HCT116 (cell line): ENCODE measurements around the gene FIZ1. TPM values are rescaled to one million over a fixed set of nuclear protein-coding genes. Genes with fewer than 3 reads are reported as not detected.

Experiments
- ATAC-seq: fragments of 200-7000 bp; cut with Tn5 transposase; 2 replicates; pipeline ENCODE4 v1.9.1; 2020; ENCODE audit warnings: mild to moderate bottlenecking, moderate library complexity
- BruUV-seq: library from RNA; stranded (reverse); fragments of 400-500 nt; replicated peaks from 2 replicates; lab custom pipeline; 2021; lab: Mats Ljungman, UMichigan
- CTCF ChIA-PET: fragments of 300-600 bp; sonication (Branson Sonifier 250); formaldehyde crosslinking; loops from one replicate; lab custom pipeline; 2021; ENCODE audit warnings: antibody characterized with exemption; lab: Charles Lee
- POLR2A ChIA-PET: fragments of 300-600, 350-600 bp; sonication (Branson Sonifier 250); formaldehyde crosslinking; loops from one replicate; lab custom pipeline; 2021; ENCODE audit warnings: antibody characterized with exemption; lab: Charles Lee
- RAD21 ChIA-PET, 2 experiments: fragments of 300-600 bp; sonication (Branson Sonifier 250); formaldehyde crosslinking; loops; one replicate each; lab custom pipeline; 2023; ENCODE audit warnings: low total read pairs in 2 of 2; ENCODE audit not compliant: uncharacterized antibody in 2 of 2, unreplicated experiment in 2 of 2, low non-redundant PET in 1 of 2; lab: Charles Lee
- DNase-seq: peaks from one replicate; pipeline ENCODE4 v3.0.0-alpha.2; 2010; ENCODE audit warnings: low read depth, low spot score
- H2AFZ ChIP-seq: fragments of 200-600 bp; shearing (Covaris generic), sonication (generic); 2 replicates; pipeline ENCODE4 v1.6.1; 2017; ENCODE audit warnings: low read depth, mixed run types, mixed read lengths, antibody characterized with exemption, low read length; ENCODE audit not compliant: poor library complexity, severe bottlenecking
- H3K27ac ChIP-seq: 2 replicates; pipeline ENCODE4 v1.5.1; 2012; ENCODE audit warnings: low read depth, low read length
- H3K27me3 ChIP-seq: fragments of 200-600 bp; sonication (generic); 2 replicates; pipeline ENCODE4 v1.6.1; 2016; ENCODE audit warnings: mixed run types, low read length, mixed read lengths; ENCODE audit not compliant: insufficient read depth
- H3K36me3 ChIP-seq, 2 experiments: fragments of 200-500 bp in 1 of 2; fragments of 200-600 bp in 1 of 2; sonication (Bioruptor generic) in 1 of 2; sonication (generic) in 1 of 2; 2 replicates each; pipeline versions ENCODE4 v1.5.1 to v1.6.1; 2014 to 2016; ENCODE audit warnings: low read length in 2 of 2, inconsistent platforms in 1 of 2, mixed read lengths in 1 of 2, mixed run types in 1 of 2; ENCODE audit not compliant: insufficient read depth in 2 of 2, control insufficient read depth in 1 of 2
- H3K4me1 ChIP-seq, 2 experiments: fragments of 200-600 bp in 1 of 2; sonication (generic) in 1 of 2; 2 replicates each; pipeline versions ENCODE4 v1.5.1 to v1.6.1; 2012 to 2017; ENCODE audit warnings: low read length in 2 of 2, inconsistent platforms in 1 of 2, mild to moderate bottlenecking in 1 of 2, mixed read lengths in 1 of 2, mixed run types in 1 of 2, moderate library complexity in 1 of 2; ENCODE audit not compliant: insufficient read depth in 2 of 2, control insufficient read depth in 1 of 2
- H3K4me2 ChIP-seq: fragments of 200-600 bp; sonication (generic); 2 replicates; pipeline ENCODE4 v1.6.1; 2017; ENCODE audit warnings: mixed run types, low read length, mixed read lengths
- H3K4me3 ChIP-seq, 2 experiments: fragments of 200-600 bp in 1 of 2; sonication (generic) in 1 of 2; replicated peaks in 1 of 2; 2 replicates each; pipeline ENCODE4 v1.5.1; 2011 to 2016; ENCODE audit warnings: low read length in 2 of 2, control low read depth in 1 of 2, low read depth in 1 of 2, mild to moderate bottlenecking in 1 of 2, mixed read lengths in 1 of 2, mixed run types in 1 of 2
- H3K79me2 ChIP-seq: fragments of 200-600 bp; sonication (generic); 2 replicates; pipeline ENCODE4 v1.6.1; 2017; ENCODE audit warnings: mild to moderate bottlenecking, mixed run types, low read length, moderate library complexity, mixed read lengths; ENCODE audit not compliant: insufficient read depth
- H3K9ac ChIP-seq: fragments of 200-600 bp; sonication (generic); 2 replicates; pipeline ENCODE4 v1.6.1; 2016; ENCODE audit warnings: low read length, mixed read lengths
- H3K9me2 ChIP-seq: fragments of 200-600 bp; sonication (generic), shearing (Covaris generic); 2 replicates; pipeline ENCODE4 v1.6.1; 2017; ENCODE audit warnings: mixed run types, mild to moderate bottlenecking, moderate library complexity; ENCODE audit not compliant: insufficient read depth
- H3K9me3 ChIP-seq, 2 experiments: fragments of 200-500 bp in 1 of 2; fragments of 200-600 bp in 1 of 2; sonication (Bioruptor generic) in 1 of 2; sonication (generic) in 1 of 2; 2 replicates each; pipeline ENCODE4 v1.6.1; 2014 to 2017; ENCODE audit warnings: low read length in 2 of 2, mixed read lengths in 2 of 2, inconsistent platforms in 1 of 2, low read depth in 1 of 2, mild to moderate bottlenecking in 1 of 2, mixed run types in 1 of 2, moderate library complexity in 1 of 2; ENCODE audit not compliant: control insufficient read depth in 1 of 2, insufficient read depth in 1 of 2
- H4K20me1 ChIP-seq: fragments of 200-600 bp; sonication (generic), shearing (Covaris generic); 2 replicates; pipeline ENCODE4 v1.6.1; 2017; ENCODE audit warnings: mixed run types, mild to moderate bottlenecking, moderate library complexity; ENCODE audit not compliant: insufficient read depth
- CEBPB ChIP-seq: IDR thresholded peaks from 2 replicates; pipeline ENCODE4 v1.6.1; 2012; ENCODE audit warnings: low read depth
- EGR1 ChIP-seq: IDR thresholded peaks from 2 replicates; pipeline ENCODE4 v1.6.1; 2012; ENCODE audit warnings: low read depth
- JUND ChIP-seq: IDR thresholded peaks from 2 replicates; pipeline ENCODE4 v1.6.1; 2012
- POLR2AphosphoS5 ChIP-seq: IDR thresholded peaks from 2 replicates; pipeline ENCODE4 v1.6.1; 2011; ENCODE audit warnings: mild to moderate bottlenecking, low read depth, low read length, moderate library complexity
- RAD21 ChIP-seq: IDR thresholded peaks from 2 replicates; pipeline ENCODE4 v1.6.1; 2012; ENCODE audit warnings: low read depth, mild to moderate bottlenecking
- SIN3A ChIP-seq: IDR thresholded peaks from 2 replicates; pipeline ENCODE4 v1.6.1; 2012; ENCODE audit warnings: low read depth
- SP1 ChIP-seq: IDR thresholded peaks from 2 replicates; pipeline ENCODE4 v1.6.1; 2012; ENCODE audit warnings: low read depth
- SRF ChIP-seq: IDR thresholded peaks from 2 replicates; pipeline ENCODE4 v1.6.1; 2012; ENCODE audit warnings: low read depth
- TCF7L2 ChIP-seq: IDR thresholded peaks from 2 replicates; pipeline ENCODE4 v1.7.0; 2011; ENCODE audit warnings: borderline replicate concordance, inconsistent platforms; ENCODE audit not compliant: insufficient read depth, insufficient read length; ENCODE audit errors: extremely low read depth
- YY1 ChIP-seq: IDR thresholded peaks from 2 replicates; pipeline ENCODE4 v1.6.1; 2011; ENCODE audit warnings: low read length, low read depth, moderate library complexity, mild to moderate bottlenecking; ENCODE audit not compliant: insufficient replicate concordance; ENCODE audit errors: extremely low read depth
- ZFX ChIP-seq: fragments of 450-650 bp; IDR thresholded peaks from 2 replicates; pipeline ENCODE4 v1.6.1; 2017
- ZNF274 ChIP-seq: fragments of 200-500 bp; sonication (Bioruptor generic); IDR thresholded peaks from 2 replicates; pipeline ENCODE4 v1.6.1; 2014; ENCODE audit warnings: mild to moderate bottlenecking, low read depth, low read length, inconsistent platforms
- intact Hi-C: fragments of 100-400 bp; cut with micrococcal nuclease; formaldehyde crosslinking; loops from 2 replicates; pipeline ENCODE4 v1.10.0; 2022
- total RNA-seq: library from RNA; stranded (reverse); gene quantifications from one replicate; pipeline ENCODE4 v1.2.1, GENCODE V29; 2021; ENCODE audit not compliant: unreplicated experiment
- TF ChIP-seq, protein P1 (sequence below): IDR thresholded peaks from 2 replicates; pipeline ENCODE4 v1.6.1; 2012
- TF ChIP-seq, protein P2 (sequence below): IDR thresholded peaks from 2 replicates; pipeline ENCODE4 v1.6.1; 2011; ENCODE audit warnings: mild to moderate bottlenecking, low read length, moderate library complexity; ENCODE audit not compliant: insufficient replicate concordance; ENCODE audit errors: extremely low read depth

Gene FIZ1
- total RNA-seq, 1 experiment from 2014 or later = 15.3 TPM

- no peak overlapping the region for H3K4me3 ChIP-seq
- POLR2A ChIA-PET = no interaction called here
- H3K9me3 ChIP-seq = no peaks in the 10 kb centered on the region
- no peaks in the 10 kb centered on the region for H3K27me3 ChIP-seq
- no peaks in the 10 kb centered on the region for H4K20me1 ChIP-seq
- DNase-seq = no peak
- H3K36me3 ChIP-seq = peaks cover 0 to 6% of the 10 kb centered on the region in 2 experiments; a peak in 2 of 4 replicates
- H3K79me2 ChIP-seq = no peaks in the 10 kb centered on the region
- H3K4me2 ChIP-seq = no peak overlapping the region
- H3K27ac ChIP-seq = no peak overlapping the region
- peaks cover 0 to under 1% of the 10 kb centered on the region in 2 experiments; a peak in 2 of 4 replicates for H3K4me1 ChIP-seq
- no peak for TF ChIP-seq POLR2AphosphoS5
- CTCF ChIA-PET = interaction anchor here (1.6 kb wide), 1 partner anchor 12 kb away, joined by 5 read pairs; no protein-coding TSS in a partner anchor
- ATAC-seq = no peak
- no peak overlapping the region for H2AFZ ChIP-seq
- H3K9me2 ChIP-seq = no peaks in the 10 kb centered on the region
- BruUV-seq = no TSS peak
- RAD21 ChIA-PET = interaction anchor here in 1 of 2 experiments (0.6 kb wide), 1 partner anchor 412 kb away, joined by 3 read pairs; no protein-coding TSS in a partner anchor
- intact Hi-C loops = no loop called here
- no peak overlapping the region for H3K9ac ChIP-seq
Observed at GRCh38 chr19:55618426-55618825, 19.1 kb upstream of the FIZ1 start.

DNA sequence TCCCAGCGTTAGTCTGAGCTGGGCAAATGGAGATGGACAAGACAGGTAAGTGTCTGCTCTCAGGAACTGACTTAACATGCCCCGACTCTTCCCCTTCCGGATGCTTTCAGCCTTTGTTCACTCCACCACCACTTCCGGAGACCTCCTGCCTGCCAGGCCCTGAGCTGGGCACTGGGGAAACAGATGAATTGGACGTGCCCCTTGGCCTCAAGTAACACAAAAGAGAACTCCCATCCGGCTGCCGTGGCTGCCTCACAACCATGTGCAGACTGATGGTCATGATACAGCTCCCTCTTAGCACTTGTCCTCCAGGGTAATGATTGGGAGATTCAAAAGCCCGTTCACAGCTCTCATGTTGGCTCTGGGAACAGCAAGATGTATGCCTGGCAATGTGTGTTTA, 18.1 kb upstream of the FIZ1 start:
- Histone ChIP-seq H3K27me3 (no peaks in the 10 kb centered on the region), H3K9me2 (no peaks in the 10 kb centered on the region), H2AFZ (no peak overlapping the region), H3K27ac (no peak overlapping the region), H3K9me3 (no peaks in the 10 kb centered on the region), H3K4me3 (no peak overlapping the region), H3K4me1 (no peaks in the 10 kb centered on the region), H3K79me2 (no peaks in the 10 kb centered on the region), H3K9ac (no peak overlapping the region), H3K4me2 (no peak overlapping the region), H4K20me1 (no peaks in the 10 kb centered on the region), H3K36me3 (peaks cover 0 to 6% of the 10 kb centered on the region in 2 experiments; a peak in 2 of 4 replicates)
- intact Hi-C loops = no loop called here
- DNase-seq = no peak
- no TSS peak for BruUV-seq
- CTCF ChIA-PET = interaction anchor here (1.6 kb wide), 1 partner anchor 11 kb away, joined by 5 read pairs; no protein-coding TSS in a partner anchor
- POLR2A ChIA-PET = no interaction called here
- RAD21 ChIA-PET = no interaction called here
- TF ChIP-seq, protein P1, sequence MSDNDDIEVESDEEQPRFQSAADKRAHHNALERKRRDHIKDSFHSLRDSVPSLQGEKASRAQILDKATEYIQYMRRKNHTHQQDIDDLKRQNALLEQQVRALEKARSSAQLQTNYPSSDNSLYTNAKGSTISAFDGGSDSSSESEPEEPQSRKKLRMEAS = no peak
- TF ChIP-seq RAD21 = no peak
- no peak for TF ChIP-seq YY1
- no peak for TF ChIP-seq JUND
- no peak for TF ChIP-seq ZNF274
- no peak for TF ChIP-seq ZFX
- no peak for TF ChIP-seq TCF7L2
- TF ChIP-seq, protein P2, sequence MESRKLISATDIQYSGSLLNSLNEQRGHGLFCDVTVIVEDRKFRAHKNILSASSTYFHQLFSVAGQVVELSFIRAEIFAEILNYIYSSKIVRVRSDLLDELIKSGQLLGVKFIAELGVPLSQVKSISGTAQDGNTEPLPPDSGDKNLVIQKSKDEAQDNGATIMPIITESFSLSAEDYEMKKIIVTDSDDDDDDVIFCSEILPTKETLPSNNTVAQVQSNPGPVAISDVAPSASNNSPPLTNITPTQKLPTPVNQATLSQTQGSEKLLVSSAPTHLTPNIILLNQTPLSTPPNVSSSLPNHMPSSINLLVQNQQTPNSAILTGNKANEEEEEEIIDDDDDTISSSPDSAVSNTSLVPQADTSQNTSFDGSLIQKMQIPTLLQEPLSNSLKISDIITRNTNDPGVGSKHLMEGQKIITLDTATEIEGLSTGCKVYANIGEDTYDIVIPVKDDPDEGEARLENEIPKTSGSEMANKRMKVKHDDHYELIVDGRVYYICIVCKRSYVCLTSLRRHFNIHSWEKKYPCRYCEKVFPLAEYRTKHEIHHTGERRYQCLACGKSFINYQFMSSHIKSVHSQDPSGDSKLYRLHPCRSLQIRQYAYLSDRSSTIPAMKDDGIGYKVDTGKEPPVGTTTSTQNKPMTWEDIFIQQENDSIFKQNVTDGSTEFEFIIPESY = no peak
- TF ChIP-seq EGR1 = no peak
- TF ChIP-seq SP1 = no peak
- no peak for TF ChIP-seq SIN3A
- no peak for TF ChIP-seq CEBPB
- no peak for TF ChIP-seq SRF
- no peak for ATAC-seq
